Neural progenitor cell (in vitro differentiated cells): Measurements from ENCODE around the gene GBP4.
"Not testable (repeated sequence)": the region's sequence is repeated elsewhere in the genome, so short reads cannot be mapped to it uniquely, and the experiment has no call there.

Experiments
- EZH2phosphoT487 ChIP-seq: fragments of 200-600 bp; sonication (generic); IDR thresholded peaks from 2 replicates; pipeline ENCODE4 v1.6.1; 2017; ENCODE audit warnings: antibody characterized with exemption
- TF ChIP-seq, protein P1 (sequence below): fragments of 200-600 bp; sonication (generic); IDR thresholded peaks from 2 replicates; pipeline ENCODE4 v1.5.1; 2017; ENCODE audit warnings: antibody characterized with exemption, mild to moderate bottlenecking

DNA sequence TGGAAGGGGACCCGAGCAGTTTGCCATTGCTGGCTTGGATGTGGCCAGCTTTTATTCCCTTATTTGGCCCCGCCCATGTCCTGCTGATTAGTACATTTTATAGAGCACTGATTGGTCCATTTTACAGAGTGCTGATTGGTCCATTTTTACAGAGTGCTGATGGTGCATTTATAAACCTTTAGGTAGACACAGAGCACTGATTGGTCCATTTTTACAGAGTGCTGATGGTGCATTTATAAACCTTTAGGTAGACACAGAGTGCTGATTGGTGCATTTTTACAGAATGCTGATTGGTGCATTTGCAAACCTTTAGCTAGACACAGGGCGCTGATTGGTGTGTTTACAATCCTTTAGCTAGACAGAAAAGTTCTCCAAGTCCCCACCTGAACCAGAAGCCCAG, 20.2 kb upstream of the GBP4 start:
- TF ChIP-seq, protein P1, sequence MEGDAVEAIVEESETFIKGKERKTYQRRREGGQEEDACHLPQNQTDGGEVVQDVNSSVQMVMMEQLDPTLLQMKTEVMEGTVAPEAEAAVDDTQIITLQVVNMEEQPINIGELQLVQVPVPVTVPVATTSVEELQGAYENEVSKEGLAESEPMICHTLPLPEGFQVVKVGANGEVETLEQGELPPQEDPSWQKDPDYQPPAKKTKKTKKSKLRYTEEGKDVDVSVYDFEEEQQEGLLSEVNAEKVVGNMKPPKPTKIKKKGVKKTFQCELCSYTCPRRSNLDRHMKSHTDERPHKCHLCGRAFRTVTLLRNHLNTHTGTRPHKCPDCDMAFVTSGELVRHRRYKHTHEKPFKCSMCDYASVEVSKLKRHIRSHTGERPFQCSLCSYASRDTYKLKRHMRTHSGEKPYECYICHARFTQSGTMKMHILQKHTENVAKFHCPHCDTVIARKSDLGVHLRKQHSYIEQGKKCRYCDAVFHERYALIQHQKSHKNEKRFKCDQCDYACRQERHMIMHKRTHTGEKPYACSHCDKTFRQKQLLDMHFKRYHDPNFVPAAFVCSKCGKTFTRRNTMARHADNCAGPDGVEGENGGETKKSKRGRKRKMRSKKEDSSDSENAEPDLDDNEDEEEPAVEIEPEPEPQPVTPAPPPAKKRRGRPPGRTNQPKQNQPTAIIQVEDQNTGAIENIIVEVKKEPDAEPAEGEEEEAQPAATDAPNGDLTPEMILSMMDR, result not testable (repeated sequence)
- TF ChIP-seq EZH2phosphoT487, result not testable (repeated sequence)
